GM12878 (cell line): ENCODE measurements around the gene HNRNPM.
"Not testable (repeated sequence)": the region's sequence is repeated elsewhere in the genome, so short reads cannot be mapped to it uniquely, and the experiment has no call there.

Source experiments
- ATF3 ChIP-seq: IDR thresholded peaks from 2 replicates; pipeline ENCODE4 v1.6.1; 2011; ENCODE audit warnings: low read depth, mild to moderate bottlenecking, low read length, moderate library complexity, borderline replicate concordance; ENCODE audit errors: extremely low read depth
- BHLHE40 ChIP-seq, 2 experiments: fragments of 450-650 bp in 1 of 2; IDR thresholded peaks; 2 replicates each; pipeline ENCODE4 v1.6.1; 2011 to 2017; ENCODE audit warnings: low read depth in 2 of 2, borderline replicate concordance in 1 of 2, improper control_type of control experiment in 1 of 2, low read length in 1 of 2, mild to moderate bottlenecking in 1 of 2
- CEBPB ChIP-seq, 2 experiments: fragments of 150-350 bp in 1 of 2; IDR thresholded peaks; 2 replicates each; pipeline ENCODE4 v1.6.1; 2012 to 2014; ENCODE audit warnings: low read depth in 2 of 2, low read length in 2 of 2, borderline replicate concordance in 1 of 2, inconsistent platforms in 1 of 2
- CHD4 ChIP-seq: fragments of 200-600 bp; sonication (generic); IDR thresholded peaks from 2 replicates; pipeline ENCODE4 v1.6.1; 2016; ENCODE audit warnings: mild to moderate bottlenecking
- CTCF ChIP-seq, 3 experiments: IDR thresholded peaks in 2 of 3; conservative IDR thresholded peaks in 1 of 3; 2 replicates each; pipeline ENCODE4 v1.5.1; 2011; ENCODE audit warnings: low read depth in 3 of 3, low read length in 3 of 3, mild to moderate bottlenecking in 3 of 3, control low read depth in 2 of 3, moderate library complexity in 2 of 3, inconsistent platforms in 1 of 3, mixed read lengths in 1 of 3; ENCODE audit not compliant: control insufficient read depth in 2 of 3, insufficient read depth in 1 of 3; ENCODE audit errors: extremely low read depth in 1 of 3
- ESRRA ChIP-seq: IDR thresholded peaks from 2 replicates; pipeline ENCODE4 v1.6.1; 2012; ENCODE audit warnings: mild to moderate bottlenecking, low read length, improper control_type of control experiment
- EZH2 ChIP-seq: IDR thresholded peaks from 2 replicates; pipeline ENCODE4 v1.6.1; 2012; ENCODE audit warnings: low read depth, mild to moderate bottlenecking, control low read depth, inconsistent platforms, low read length, borderline replicate concordance; ENCODE audit not compliant: control insufficient read depth
- JUNB ChIP-seq: IDR thresholded peaks from 2 replicates; pipeline ENCODE4 v1.6.1; 2016; ENCODE audit warnings: antibody characterized with exemption, mild to moderate bottlenecking
- SP1 ChIP-seq: IDR thresholded peaks from one replicate; pipeline ENCODE4 v1.6.1; 2011; ENCODE audit warnings: low read depth, low read length
- ZNF207 ChIP-seq: fragments of 450-650 bp; IDR thresholded peaks from 2 replicates; pipeline ENCODE4 v1.6.1; 2014; ENCODE audit warnings: antibody characterized with exemption, mild to moderate bottlenecking, borderline replicate concordance
- ZNF24 ChIP-seq: fragments of 450-650 bp; IDR thresholded peaks from 2 replicates; pipeline ENCODE4 v1.6.1; 2017; ENCODE audit warnings: antibody characterized with exemption, mild to moderate bottlenecking
- TF ChIP-seq, protein P1 (sequence below): IDR thresholded peaks from 2 replicates; pipeline ENCODE4 v1.6.1; 2011; ENCODE audit warnings: low read depth, low read length, improper control_type of control experiment, borderline replicate concordance
- TF ChIP-seq, protein P2 (sequence below): IDR thresholded peaks from 2 replicates; pipeline ENCODE4 v1.6.1; 2012; ENCODE audit warnings: low read length, inconsistent platforms

DNA sequence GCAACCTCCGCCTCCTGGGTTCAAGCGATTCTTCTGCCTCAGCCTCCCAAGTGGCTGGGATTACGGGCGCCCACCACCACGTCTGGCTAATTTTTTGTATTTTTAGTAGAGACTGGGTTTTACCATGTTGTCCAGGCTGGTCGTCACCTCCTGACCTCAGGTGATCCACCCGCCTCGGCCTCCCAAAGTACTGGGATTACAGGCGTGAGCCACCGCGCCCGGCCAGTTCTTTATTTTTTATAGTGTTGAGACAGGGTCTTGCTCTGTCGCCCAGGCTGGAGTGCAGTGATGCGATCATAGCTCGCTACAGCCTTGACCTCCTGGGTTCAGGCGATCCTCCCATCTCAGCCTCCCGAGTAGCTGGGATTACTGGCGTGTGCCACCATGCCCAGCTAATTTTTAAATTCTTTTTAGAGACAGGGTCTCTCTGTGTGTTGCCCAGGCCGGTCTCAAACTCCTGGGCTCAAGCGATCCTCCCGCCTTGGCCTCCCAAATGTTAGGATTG, 69.8 kb downstream of the HNRNPM start:
- not testable (repeated sequence) for TF ChIP-seq ZNF207; JUNB; ESRRA; CEBPB (IDR thresholded peaks at IDR 0.05; ENCODE audit: borderline replicate concordance in 1 of 2, low read depth in 2 of 2, low read length in 2 of 2); BHLHE40 (IDR thresholded peaks at IDR 0.05; ENCODE audit: borderline replicate concordance in 1 of 2, low read depth in 2 of 2, low read length in 1 of 2); EZH2; SP1; ATF3; CHD4; CTCF (IDR thresholded peaks at IDR 0.05 in 2 of 3, conservative IDR thresholded peaks at IDR 0.05 in 1 of 3; ENCODE audit: control insufficient read depth in 2 of 3, extremely low read depth in 1 of 3, insufficient read depth in 1 of 3, low read depth in 3 of 3, low read length in 3 of 3); ZNF24
- TF ChIP-seq, protein P1, sequence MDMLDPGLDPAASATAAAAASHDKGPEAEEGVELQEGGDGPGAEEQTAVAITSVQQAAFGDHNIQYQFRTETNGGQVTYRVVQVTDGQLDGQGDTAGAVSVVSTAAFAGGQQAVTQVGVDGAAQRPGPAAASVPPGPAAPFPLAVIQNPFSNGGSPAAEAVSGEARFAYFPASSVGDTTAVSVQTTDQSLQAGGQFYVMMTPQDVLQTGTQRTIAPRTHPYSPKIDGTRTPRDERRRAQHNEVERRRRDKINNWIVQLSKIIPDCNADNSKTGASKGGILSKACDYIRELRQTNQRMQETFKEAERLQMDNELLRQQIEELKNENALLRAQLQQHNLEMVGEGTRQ = not testable (repeated sequence)
- TF ChIP-seq, protein P2, sequence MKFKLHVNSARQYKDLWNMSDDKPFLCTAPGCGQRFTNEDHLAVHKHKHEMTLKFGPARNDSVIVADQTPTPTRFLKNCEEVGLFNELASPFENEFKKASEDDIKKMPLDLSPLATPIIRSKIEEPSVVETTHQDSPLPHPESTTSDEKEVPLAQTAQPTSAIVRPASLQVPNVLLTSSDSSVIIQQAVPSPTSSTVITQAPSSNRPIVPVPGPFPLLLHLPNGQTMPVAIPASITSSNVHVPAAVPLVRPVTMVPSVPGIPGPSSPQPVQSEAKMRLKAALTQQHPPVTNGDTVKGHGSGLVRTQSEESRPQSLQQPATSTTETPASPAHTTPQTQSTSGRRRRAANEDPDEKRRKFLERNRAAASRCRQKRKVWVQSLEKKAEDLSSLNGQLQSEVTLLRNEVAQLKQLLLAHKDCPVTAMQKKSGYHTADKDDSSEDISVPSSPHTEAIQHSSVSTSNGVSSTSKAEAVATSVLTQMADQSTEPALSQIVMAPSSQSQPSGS = not testable (repeated sequence)
